ENCODE results near the gene CD300LG.

The CD300LG gene

GRCh38 chr17:43830510-43831140 is 16.4 kb upstream of the CD300LG start:
- Histone ChIP-seq H3K9me2 (replicated peaks; ENCODE audit: insufficient read depth, low read length) (no peaks in the 10 kb centered on the region), H3K4me1 (ENCODE audit: low read length) (no peaks in the 10 kb centered on the region), H3K4me3 (ENCODE audit: low read length) (no peak overlapping the region), H3K36me3 (replicated peaks; ENCODE audit: insufficient read depth, low read length) (no peaks in the 10 kb centered on the region), H2AFZ (ENCODE audit: low read length) (no peak overlapping the region), H3K4me2 (ENCODE audit: low read depth, low read length) (no peak overlapping the region), H3K9me3 (replicated peaks; ENCODE audit: insufficient read depth, low read length) (no peaks in the 10 kb centered on the region), H3K9ac (ENCODE audit: low read length) (no peak overlapping the region), H3K79me2 (ENCODE audit: low read length) (no peaks in the 10 kb centered on the region), H3K27me3 (replicated peaks; ENCODE audit: insufficient read depth, low read length) (peaks cover 68% of the 10 kb centered on the region), H3F3A (ENCODE audit: insufficient read depth, low read length) (no peaks in the 10 kb centered on the region), H4K20me1 (ENCODE audit: insufficient read depth, low read length) (no peaks in the 10 kb centered on the region), H3K27ac (ENCODE audit: low read length) (no peak overlapping the region)
- no peak for DNase-seq
- no peak for TF ChIP-seq EZH2phosphoT487 (IDR thresholded peaks at IDR 0.05; ENCODE audit: low read length)
- no peak for TF ChIP-seq EZH2 (optimal IDR thresholded peaks at IDR 0.05; ENCODE audit: low read depth, low read length)
- no peak for TF ChIP-seq CTCF (IDR thresholded peaks at IDR 0.05; ENCODE audit: low read length)

GRCh38 chr17:43831633-43832032 is 15.3 kb upstream of the CD300LG start:
- H3K27me3 ChIP-seq (replicated peaks; ENCODE audit: insufficient read depth, low read length), result peaks cover 73% of the 10 kb centered on the region
- no peaks in the 10 kb centered on the region for H4K20me1 ChIP-seq (ENCODE audit: insufficient read depth, low read length)
- H3K79me2 ChIP-seq (ENCODE audit: low read length), result no peaks in the 10 kb centered on the region
- H3K4me2 ChIP-seq (ENCODE audit: low read depth, low read length), result no peak overlapping the region
- no peaks in the 10 kb centered on the region for H3K9me2 ChIP-seq (replicated peaks; ENCODE audit: insufficient read depth, low read length)
- no peaks in the 10 kb centered on the region for H3F3A ChIP-seq (ENCODE audit: insufficient read depth, low read length)
- no peaks in the 10 kb centered on the region for H3K9me3 ChIP-seq (replicated peaks; ENCODE audit: insufficient read depth, low read length)
- no peak overlapping the region for H3K9ac ChIP-seq (ENCODE audit: low read length)
- H3K4me3 ChIP-seq (ENCODE audit: low read length), result no peak overlapping the region
- H3K27ac ChIP-seq (ENCODE audit: low read length), result no peak overlapping the region
- TF ChIP-seq EZH2phosphoT487 (IDR thresholded peaks at IDR 0.05; ENCODE audit: low read length), result no peak
- TF ChIP-seq EZH2 (optimal IDR thresholded peaks at IDR 0.05; ENCODE audit: low read depth, low read length), result no peak
- no peak for TF ChIP-seq CTCF (IDR thresholded peaks at IDR 0.05; ENCODE audit: low read length)
- H3K36me3 ChIP-seq (replicated peaks; ENCODE audit: insufficient read depth, low read length), result no peaks in the 10 kb centered on the region
- no peaks in the 10 kb centered on the region for H3K4me1 ChIP-seq (ENCODE audit: low read length)
- no peak overlapping the region for H2AFZ ChIP-seq (ENCODE audit: low read length)
- no peak for DNase-seq

DNA sequence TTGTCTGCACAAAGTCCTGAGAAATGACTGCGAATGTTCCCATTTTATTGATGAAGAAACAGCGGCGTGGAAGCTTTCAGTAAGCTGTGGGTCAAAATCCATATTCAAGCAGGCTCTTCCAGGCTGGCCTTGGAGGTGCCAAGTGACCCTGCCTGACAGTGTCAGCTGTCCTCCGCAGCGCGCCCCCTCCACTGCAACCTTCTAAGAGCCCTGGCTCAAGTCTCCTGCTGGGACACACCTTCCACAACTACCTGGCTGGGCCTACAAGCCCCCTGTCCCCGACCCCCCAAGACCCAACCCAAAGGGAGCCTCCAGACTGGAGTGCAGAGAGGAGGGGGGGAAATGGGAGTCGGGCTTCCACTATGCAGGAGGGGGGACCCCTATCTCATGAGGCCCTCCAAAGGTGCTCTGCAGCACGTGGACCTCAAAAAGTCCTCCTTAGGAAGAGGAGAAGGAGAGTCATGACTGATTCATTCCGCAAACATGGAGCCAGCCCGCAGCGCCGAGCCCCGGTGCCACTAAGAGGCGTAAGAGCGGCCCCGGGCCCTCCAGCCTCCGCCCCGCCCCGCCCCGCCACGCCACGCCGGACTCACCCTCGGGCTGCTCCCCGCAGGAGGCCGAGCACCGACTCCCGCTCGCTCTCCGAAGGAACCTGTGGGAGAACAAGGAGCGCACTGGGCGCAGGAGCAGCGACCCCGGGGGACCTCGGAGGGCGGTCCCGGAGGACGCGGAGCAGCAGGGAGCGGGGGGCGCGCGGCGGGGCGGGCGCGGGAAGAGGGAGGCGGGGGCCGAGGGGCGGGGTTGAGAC is 14.6 kb upstream of the CD300LG start:
- Histone ChIP-seq H3F3A (ENCODE audit: insufficient read depth, low read length) (no peaks in the 10 kb centered on the region), H4K20me1 (ENCODE audit: insufficient read depth, low read length) (no peaks in the 10 kb centered on the region), H3K4me3 (ENCODE audit: low read length) (peak overlapping the region; percentile 29; the same call in 1 of the 2 replicates), H3K9me2 (replicated peaks; ENCODE audit: insufficient read depth, low read length) (no peaks in the 10 kb centered on the region), H3K79me2 (ENCODE audit: low read length) (no peaks in the 10 kb centered on the region), H3K9ac (ENCODE audit: low read length) (no peak overlapping the region), H3K27me3 (replicated peaks; ENCODE audit: insufficient read depth, low read length) (peaks cover 76% of the 10 kb centered on the region), H3K9me3 (replicated peaks; ENCODE audit: insufficient read depth, low read length) (no peaks in the 10 kb centered on the region), H3K36me3 (replicated peaks; ENCODE audit: insufficient read depth, low read length) (no peaks in the 10 kb centered on the region), H3K27ac (ENCODE audit: low read length) (no peak overlapping the region), H2AFZ (ENCODE audit: low read length) (no peak overlapping the region), H3K4me2 (ENCODE audit: low read depth, low read length) (peak overlapping the region; percentile 57; the same call in 1 of the 2 replicates), H3K4me1 (ENCODE audit: low read length) (no peaks in the 10 kb centered on the region)
- TF ChIP-seq EZH2 (optimal IDR thresholded peaks at IDR 0.05; ENCODE audit: low read depth, low read length) (peak; percentile 30), CTCF (IDR thresholded peaks at IDR 0.05; ENCODE audit: low read length) (no peak)
- DNase-seq, result no peak

Measured in MM.1S (cell line).